GM12875 (cell line): ENCODE results near the gene IFNA21.
"Not testable (repeated sequence)": the region's sequence is repeated elsewhere in the genome, so short reads cannot be mapped to it uniquely, and the experiment has no call there.

Experiments
- H3K4me3 ChIP-seq: one replicate; pipeline ENCODE4 v1.5.1; 2011; ENCODE audit warnings: low read depth, low read length, control low read depth
- CTCF ChIP-seq: IDR thresholded peaks from 2 replicates; pipeline ENCODE4 v1.5.1; 2011; ENCODE audit warnings: low read depth, mild to moderate bottlenecking, control low read depth, inconsistent platforms, low read length, moderate library complexity, borderline replicate concordance; ENCODE audit not compliant: insufficient read depth

Gene IFNA21

GRCh38 chr9:21166560-21166959 lies at the start of gene IFNA21:
IFNA21 (minus strand) TSS chr9:21166660; CDS start chr9:21166612, 48 bp downstream.
- H3K4me3 ChIP-seq = not testable (repeated sequence)

DNA sequence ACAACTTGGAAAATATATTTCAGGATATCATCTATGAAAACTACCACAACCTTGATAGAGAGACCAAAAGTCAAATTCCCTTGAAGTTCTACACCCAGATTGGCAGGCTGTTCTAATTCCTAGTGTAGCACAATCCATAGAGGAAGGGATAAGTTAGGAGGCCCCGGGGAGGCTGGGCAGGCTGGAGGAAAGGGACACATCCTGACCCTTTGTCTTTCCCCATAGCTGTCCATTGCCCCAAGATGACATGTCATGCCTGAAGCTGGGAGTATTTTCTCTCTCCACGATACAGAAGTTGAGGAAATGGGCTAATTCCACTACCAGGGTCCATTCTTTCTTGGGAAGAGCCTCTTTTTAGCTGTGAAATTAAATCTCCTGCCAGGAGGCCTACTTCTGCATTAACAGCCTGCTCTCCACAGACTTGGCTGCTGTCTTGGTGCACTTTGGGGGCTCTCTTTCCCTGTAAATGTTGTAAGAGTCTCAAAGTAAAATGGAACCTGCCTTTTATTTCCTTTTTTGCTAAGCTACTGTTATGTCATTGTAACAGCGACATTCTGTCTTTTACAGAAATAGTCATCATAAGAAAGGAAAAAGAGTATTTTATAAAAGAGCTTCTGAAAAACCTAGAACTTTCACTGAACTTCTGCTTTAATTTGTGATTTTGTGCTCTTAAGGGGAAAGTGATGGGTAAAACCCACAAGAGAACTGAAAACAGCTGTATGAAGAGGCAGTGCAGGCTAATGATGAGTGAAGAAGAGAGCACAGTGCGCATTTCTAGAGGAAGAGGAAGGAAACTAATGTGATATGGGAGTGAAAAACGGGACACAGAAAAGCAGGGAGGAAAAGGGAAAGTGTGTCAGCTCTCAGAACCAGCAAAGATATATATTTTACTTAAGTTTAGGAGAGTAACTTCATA lies 47.2 kb upstream of the IFNA21 start:
- not testable (repeated sequence) for H3K4me3 ChIP-seq
- TF ChIP-seq CTCF = peak; percentile 45

DNA sequence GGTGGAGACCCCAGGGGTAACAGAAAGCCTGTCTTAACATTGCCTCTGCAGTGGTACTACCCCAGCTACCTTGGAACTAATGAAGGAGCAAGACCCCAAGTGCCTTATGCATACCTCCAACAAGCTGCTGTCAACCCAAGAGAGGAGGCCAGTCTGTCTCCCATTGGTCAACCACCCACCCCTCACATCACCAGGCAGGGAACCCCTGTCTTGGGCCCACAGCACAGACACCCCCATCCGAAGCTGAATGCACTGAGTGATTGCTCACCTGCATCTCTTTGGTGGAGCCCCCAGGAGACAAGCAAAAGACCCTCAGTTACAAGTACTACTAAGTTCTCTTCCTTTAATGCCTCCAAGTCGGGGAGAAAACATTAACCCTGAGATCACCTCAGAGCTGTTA lies 45.7 kb upstream of the IFNA21 start:
- H3K4me3 ChIP-seq = not testable (repeated sequence)

- not testable (repeated sequence) for H3K4me3 ChIP-seq
These were observed 44.3 kb upstream of the IFNA21 start for GRCh38 chr9:21210782-21211181.

DNA sequence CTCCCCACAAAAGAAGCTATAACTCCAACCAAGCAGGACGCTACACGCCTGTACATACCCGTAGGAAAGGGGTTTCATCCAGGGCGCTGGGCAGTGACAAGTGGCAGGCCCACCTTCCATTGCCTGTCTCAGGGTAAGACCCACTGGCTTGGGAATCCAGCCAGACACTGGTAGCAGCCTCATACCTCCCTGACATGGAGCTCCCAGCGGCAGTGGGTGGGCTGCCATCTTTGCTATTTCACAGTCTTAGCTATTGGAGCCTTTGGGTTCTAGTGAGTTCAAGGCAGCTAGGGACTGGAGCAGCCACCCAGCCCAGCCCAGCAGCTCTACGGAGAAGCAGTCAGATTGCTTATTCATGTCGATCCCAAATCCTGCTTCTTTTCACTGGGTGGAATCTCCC lies 43.9 kb upstream of the IFNA21 start:
- no peak for TF ChIP-seq CTCF
- H3K4me3 ChIP-seq = no peak overlapping the region

DNA sequence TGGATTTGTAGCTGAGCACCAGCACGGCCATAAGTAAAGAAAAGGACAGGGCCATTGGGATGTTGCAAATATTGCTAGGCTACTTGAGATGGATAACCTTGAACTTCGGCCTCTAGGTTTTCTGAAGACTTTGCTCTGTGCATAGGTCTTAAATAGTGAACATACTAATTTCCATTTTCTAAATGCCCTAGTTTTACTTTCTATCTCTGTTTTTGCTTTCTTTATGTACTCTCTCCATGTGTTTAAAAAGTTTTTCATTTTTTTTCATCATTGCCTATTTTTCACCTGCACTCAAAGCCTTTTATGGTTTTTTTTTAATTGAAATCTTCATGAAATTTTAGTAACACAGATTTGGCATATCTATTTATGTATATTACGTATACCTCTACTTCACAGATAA lies 40.6 kb upstream of the IFNA21 start, which contains the start of gene IFNA10:
Gene IFNA10, minus strand, starts transcription at position 101 of the 400 bp plus-strand sequence. Its CDS starts 46 bp downstream, at position 55.
- not testable (repeated sequence) for H3K4me3 ChIP-seq

- TF ChIP-seq CTCF = no peak
- H3K4me3 ChIP-seq = no peak overlapping the region
These were observed 38.7 kb upstream of the IFNA21 start for GRCh38 chr9:21205204-21205603.

GRCh38 chr9:21202105-21202504 lies 35.6 kb upstream of the IFNA21 start, which contains the start of gene IFNA7:
IFNA7 (minus strand) TSS chr9:21202205; CDS start chr9:21202165, 40 bp downstream.
- not testable (repeated sequence) for H3K4me3 ChIP-seq

DNA sequence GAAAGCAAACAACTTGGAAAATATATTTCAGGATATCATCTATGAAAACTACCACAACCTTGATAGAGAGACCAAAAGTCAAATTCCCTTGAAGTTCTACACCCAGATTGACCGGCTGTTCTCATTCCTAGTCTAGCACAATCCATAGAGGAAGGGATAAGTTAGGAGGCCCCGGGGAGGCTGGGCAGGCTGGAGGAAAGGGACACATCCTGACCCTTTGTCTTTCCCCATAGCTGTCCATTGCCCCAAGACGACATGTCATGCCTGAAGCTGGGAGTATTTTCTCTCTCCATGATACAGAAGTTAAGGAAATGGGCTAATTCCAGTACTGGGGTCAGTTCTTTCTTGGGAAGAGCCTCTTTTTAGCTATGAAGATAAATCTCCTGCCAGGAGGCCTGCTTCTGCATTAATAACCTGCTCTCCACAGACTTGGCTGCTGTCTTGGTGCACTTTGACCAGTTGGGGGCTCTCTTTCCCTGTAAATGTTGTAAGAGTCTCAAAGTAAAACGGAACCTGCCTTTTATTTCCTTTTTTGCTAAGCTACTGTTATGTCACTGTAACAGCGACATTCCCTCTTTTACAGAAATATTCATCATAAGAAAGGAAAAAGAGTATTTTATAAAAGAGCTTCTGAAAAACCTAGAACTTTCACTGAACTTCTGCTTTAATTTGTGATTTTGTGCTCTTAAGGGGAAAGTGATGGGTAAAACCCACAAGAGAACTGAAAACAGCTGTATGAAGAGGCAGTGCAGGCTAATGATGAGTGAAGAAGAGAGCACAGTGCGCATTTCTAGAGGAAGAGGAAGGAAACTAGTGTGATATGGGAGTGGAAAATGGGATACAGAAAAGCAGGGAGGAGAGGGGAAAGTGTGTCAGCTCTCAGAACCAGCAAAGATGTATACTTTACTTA lies 28.7 kb upstream of the IFNA21 start:
- H3K4me3 ChIP-seq = not testable (repeated sequence)
- peak; percentile 58; the same call in 1 of the 2 replicates for TF ChIP-seq CTCF

- not testable (repeated sequence) for H3K4me3 ChIP-seq
These were observed 21.0 kb upstream of the IFNA21 start, which contains the start of gene IFNA4 for GRCh38 chr9:21187487-21187886. IFNA4 (minus strand) TSS chr9:21187587; CDS start chr9:21187531, 56 bp downstream.
